Parietal lobe (tissue), 1 donor: ENCODE data around the gene SH3GLB2. TPM values are rescaled to one million over a fixed set of nuclear protein-coding genes. Genes with fewer than 3 reads are reported as not detected.

Experiments
- total RNA-seq: library from RNA; depleted of rRNA; stranded (reverse); fragments of >200 nt; gene quantifications from one replicate; pipeline ENCODE4 v1.2.3, GENCODE V29; 2014

The SH3GLB2 gene
- 52.6 TPM for total RNA-seq

GRCh38 chr9:129028192-129028966, at the start of gene SH3GLB2:
Gene SH3GLB2 (minus strand): TSS chr9:129028331. CDS start chr9:129028154, 177 bp downstream.

GRCh38 chr9:129036241-129036922, 8.3 kb upstream of the SH3GLB2 start, which contains the start of gene MIGA2:
Gene MIGA2 (plus strand): TSS chr9:129036626. CDS start chr9:129040595, 3,969 bp downstream.

Other genes with a start within 250 kb of the SH3GLB2 start
- 11.3 TPM for gene TBC1D13, start 241.1 kb downstream of the SH3GLB2 start, total RNA-seq
- gene ENDOG, start 209.8 kb downstream of the SH3GLB2 start, total RNA-seq, result 18.5 TPM
- gene SPOUT1, start 198.5 kb downstream of the SH3GLB2 start, total RNA-seq, result 23.8 TPM
- 10.6 TPM for gene KYAT1, start 146.4 kb downstream of the SH3GLB2 start, total RNA-seq
- gene LRRC8A, start 146.2 kb downstream of the SH3GLB2 start, total RNA-seq, result 25.7 TPM
- 1.9 TPM for gene PHYHD1, start 107.3 kb downstream of the SH3GLB2 start, total RNA-seq
- gene DOLK, start 80.7 kb downstream of the SH3GLB2 start, total RNA-seq, result 12.2 TPM
- 68.9 TPM for gene NUP188, start 80.6 kb downstream of the SH3GLB2 start, total RNA-seq
- gene MIGA2, start 8.3 kb upstream of the SH3GLB2 start, total RNA-seq, result 28.5 TPM
- gene DOLPP1, start 52.8 kb upstream of the SH3GLB2 start, total RNA-seq, result 9.7 TPM
- 22.8 TPM for gene CRAT, start 82.5 kb upstream of the SH3GLB2 start, total RNA-seq
- gene PTPA, start 83.1 kb upstream of the SH3GLB2 start, total RNA-seq, result 72.0 TPM
- 20.3 TPM for gene IER5L, start 149.9 kb upstream of the SH3GLB2 start, total RNA-seq